ENCODE measurements around the gene SPPL2A. TPM values are rescaled to one million over a fixed set of nuclear protein-coding genes. Genes with fewer than 3 reads are reported as not detected.

SPPL2A gene
- total and polyA plus RNA-seq, 9 of the 15 experiments (the other 6 are each of a cell fraction or from before 2014, with no cell fraction given) = 9.8 to 66.1 (median 38.0) TPM

DNA sequence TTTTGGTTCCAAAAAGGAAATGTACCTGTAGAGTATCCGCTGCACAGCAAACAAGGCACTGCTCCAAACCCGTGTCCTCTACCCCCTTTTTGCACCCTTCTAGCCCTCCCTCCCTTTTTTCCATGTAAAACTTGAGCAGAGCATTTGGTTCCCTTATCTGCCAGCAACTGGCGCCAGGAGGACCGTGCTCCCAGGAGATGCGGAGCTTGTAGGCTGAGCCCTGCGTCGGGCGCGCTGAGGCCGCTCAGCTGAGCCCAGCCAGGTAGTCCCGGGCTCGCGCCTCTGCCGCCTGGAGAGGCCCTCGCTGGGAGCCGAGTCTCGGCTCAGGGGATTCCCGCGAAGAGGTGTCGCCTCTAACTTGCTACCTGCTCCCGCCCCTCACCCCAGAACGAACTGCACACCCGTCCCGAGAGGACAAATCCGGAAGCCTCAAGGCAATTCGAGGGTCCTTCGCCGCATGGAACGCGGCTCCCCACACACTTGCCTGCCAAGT is 79.5 kb downstream of the SPPL2A start (continued):
- TF ChIP-seq, protein P1, sequence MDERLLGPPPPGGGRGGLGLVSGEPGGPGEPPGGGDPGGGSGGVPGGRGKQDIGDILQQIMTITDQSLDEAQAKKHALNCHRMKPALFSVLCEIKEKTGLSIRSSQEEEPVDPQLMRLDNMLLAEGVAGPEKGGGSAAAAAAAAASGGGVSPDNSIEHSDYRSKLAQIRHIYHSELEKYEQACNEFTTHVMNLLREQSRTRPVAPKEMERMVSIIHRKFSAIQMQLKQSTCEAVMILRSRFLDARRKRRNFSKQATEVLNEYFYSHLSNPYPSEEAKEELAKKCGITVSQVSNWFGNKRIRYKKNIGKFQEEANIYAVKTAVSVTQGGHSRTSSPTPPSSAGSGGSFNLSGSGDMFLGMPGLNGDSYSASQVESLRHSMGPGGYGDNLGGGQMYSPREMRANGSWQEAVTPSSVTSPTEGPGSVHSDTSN (CRISPR knock-in tag; IDR thresholded peaks at IDR 0.05; ENCODE audit: low read depth) = no peak
- TF ChIP-seq, protein P1 (tag; conservative IDR thresholded peaks at IDR 0.05; ENCODE audit: low read depth) = no peak
- TF ChIP-seq TEAD1 (CRISPR knock-in tag; IDR thresholded peaks at IDR 0.05) (no peak), POLR3A (IDR thresholded peaks at IDR 0.05; ENCODE audit: borderline replicate concordance, extremely low read depth, insufficient read depth, insufficient read length) (no peak), ZNF146 (CRISPR knock-in tag; IDR thresholded peaks at IDR 0.05; ENCODE audit: unreplicated experiment) (no peak), CC2D1A (IDR thresholded peaks at IDR 0.05) (no peak), OTX1 (CRISPR knock-in tag; IDR thresholded peaks at IDR 0.05) (no peak), HDAC6 (IDR thresholded peaks at IDR 0.05; ENCODE audit: low read depth, low read length) (no peak), BMI1 (IDR thresholded peaks at IDR 0.05; ENCODE audit: low read length) (no peak), ARID2 (IDR thresholded peaks at IDR 0.05) (no peak), ATF7 (IDR thresholded peaks at IDR 0.05) (no peak), IRF2 (CRISPR knock-in tag; IDR thresholded peaks at IDR 0.05) (no peak), ZNF561 (CRISPR knock-in tag; conservative IDR thresholded peaks at IDR 0.05) (no peak), RBM25 (IDR thresholded peaks at IDR 0.05; ENCODE audit: low read depth, low read length, severe bottlenecking) (no peak), MAZ (CRISPR knock-in tag; conservative IDR thresholded peaks at IDR 0.05 in 1 of 2, IDR thresholded peaks at IDR 0.05 in 1 of 2) (peak in 1 of 2 experiments; percentile 6; a peak in 1 of 4 replicates)
- TF ChIP-seq, protein P2, sequence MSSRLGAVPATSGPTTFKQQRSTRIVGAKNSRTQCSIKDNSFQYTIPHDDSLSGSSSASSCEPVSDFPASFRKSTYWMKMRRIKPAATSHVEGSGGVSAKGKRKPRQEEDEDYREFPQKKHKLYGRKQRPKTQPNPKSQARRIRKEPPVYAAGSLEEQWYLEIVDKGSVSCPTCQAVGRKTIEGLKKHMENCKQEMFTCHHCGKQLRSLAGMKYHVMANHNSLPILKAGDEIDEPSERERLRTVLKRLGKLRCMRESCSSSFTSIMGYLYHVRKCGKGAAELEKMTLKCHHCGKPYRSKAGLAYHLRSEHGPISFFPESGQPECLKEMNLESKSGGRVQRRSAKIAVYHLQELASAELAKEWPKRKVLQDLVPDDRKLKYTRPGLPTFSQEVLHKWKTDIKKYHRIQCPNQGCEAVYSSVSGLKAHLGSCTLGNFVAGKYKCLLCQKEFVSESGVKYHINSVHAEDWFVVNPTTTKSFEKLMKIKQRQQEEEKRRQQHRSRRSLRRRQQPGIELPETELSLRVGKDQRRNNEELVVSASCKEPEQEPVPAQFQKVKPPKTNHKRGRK (tag; IDR thresholded peaks at IDR 0.05) = no peak
- TF ChIP-seq, protein P3, sequence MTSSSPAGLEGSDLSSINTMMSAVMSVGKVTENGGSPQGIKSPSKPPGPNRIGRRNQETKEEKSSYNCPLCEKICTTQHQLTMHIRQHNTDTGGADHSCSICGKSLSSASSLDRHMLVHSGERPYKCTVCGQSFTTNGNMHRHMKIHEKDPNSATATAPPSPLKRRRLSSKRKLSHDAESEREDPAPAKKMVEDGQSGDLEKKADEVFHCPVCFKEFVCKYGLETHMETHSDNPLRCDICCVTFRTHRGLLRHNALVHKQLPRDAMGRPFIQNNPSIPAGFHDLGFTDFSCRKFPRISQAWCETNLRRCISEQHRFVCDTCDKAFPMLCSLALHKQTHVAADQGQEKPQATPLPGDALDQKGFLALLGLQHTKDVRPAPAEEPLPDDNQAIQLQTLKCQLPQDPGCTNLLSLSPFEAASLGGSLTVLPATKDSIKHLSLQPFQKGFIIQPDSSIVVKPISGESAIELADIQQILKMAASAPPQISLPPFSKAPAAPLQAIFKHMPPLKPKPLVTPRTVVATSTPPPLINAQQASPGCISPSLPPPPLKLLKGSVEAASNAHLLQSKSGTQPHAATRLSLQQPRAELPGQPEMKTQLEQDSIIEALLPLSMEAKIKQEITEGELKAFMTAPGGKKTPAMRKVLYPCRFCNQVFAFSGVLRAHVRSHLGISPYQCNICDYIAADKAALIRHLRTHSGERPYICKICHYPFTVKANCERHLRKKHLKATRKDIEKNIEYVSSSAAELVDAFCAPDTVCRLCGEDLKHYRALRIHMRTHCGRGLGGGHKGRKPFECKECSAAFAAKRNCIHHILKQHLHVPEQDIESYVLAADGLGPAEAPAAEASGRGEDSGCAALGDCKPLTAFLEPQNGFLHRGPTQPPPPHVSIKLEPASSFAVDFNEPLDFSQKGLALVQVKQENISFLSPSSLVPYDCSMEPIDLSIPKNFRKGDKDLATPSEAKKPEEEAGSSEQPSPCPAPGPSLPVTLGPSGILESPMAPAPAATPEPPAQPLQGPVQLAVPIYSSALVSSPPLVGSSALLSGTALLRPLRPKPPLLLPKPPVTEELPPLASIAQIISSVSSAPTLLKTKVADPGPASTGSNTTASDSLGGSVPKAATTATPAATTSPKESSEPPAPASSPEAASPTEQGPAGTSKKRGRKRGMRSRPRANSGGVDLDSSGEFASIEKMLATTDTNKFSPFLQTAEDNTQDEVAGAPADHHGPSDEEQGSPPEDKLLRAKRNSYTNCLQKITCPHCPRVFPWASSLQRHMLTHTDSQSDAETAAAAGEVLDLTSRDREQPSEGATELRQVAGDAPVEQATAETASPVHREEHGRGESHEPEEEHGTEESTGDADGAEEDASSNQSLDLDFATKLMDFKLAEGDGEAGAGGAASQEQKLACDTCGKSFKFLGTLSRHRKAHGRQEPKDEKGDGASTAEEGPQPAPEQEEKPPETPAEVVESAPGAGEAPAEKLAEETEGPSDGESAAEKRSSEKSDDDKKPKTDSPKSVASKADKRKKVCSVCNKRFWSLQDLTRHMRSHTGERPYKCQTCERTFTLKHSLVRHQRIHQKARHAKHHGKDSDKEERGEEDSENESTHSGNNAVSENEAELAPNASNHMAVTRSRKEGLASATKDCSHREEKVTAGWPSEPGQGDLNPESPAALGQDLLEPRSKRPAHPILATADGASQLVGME (CRISPR knock-in tag; IDR thresholded peaks at IDR 0.05) = no peak
